HepG2 (cell line): ENCODE measurements around the gene CCDC121. TPM values are rescaled to one million over a fixed set of nuclear protein-coding genes. Genes with fewer than 3 reads are reported as not detected.

Experiments used
- ATAC-seq: fragments of 200-7000 bp; cut with Tn5 transposase; 3 replicates; pipeline ENCODE4 v1.9.1; 2020; ENCODE audit warnings: mild to moderate bottlenecking, moderate library complexity
- BruUV-seq: library from RNA; stranded (reverse); fragments of 400-500 nt; replicated peaks from 2 replicates; lab custom pipeline; 2021; lab: Mats Ljungman, UMichigan
- CTCF ChIA-PET: fragments of 300-600 bp; formaldehyde crosslinking; extraction: SDS; loops from one replicate; lab custom pipeline; 2021; ENCODE audit warnings: low total read pairs, inconsistent platforms, low intra/inter-chr PET ratio; lab: Yijun Ruan, JAX
- POLR2A ChIA-PET: fragments of 350-600 bp; sonication (Branson Sonifier 250); formaldehyde crosslinking; loops from one replicate; lab custom pipeline; 2020; ENCODE audit warnings: antibody characterized with exemption, inconsistent platforms; lab: Yijun Ruan, JAX
- DNase-seq: peaks from one replicate; pipeline ENCODE4 v3.0.0-alpha.2; 2015; ENCODE audit warnings: low spot score
- FAIRE-seq: peaks from 3 replicates; lab custom pipeline; 2011; peaks lifted over from hg19 to GRCh38; lab: Jason Lieb, UNC
- H2AFZ ChIP-seq: one replicate; pipeline ENCODE4 v1.6.1; 2011; ENCODE audit warnings: low read length, inconsistent platforms
- H3K27ac ChIP-seq: fragments of 300-600 bp; 3 replicates; pipeline ENCODE4 v1.8.0; 2011; ENCODE audit warnings: mixed run types, mild to moderate bottlenecking, mixed read lengths, low read length, inconsistent platforms; ENCODE audit not compliant: insufficient read depth; ENCODE audit errors: extremely low read length
- H3K27me3 ChIP-seq, 2 experiments: fragments of 200-600 bp in 1 of 2; 2 replicates in 1 of 2; 3 replicates in 1 of 2; pipeline versions ENCODE4 v1.6.0 to v1.8.0; 2011; ENCODE audit warnings: low read length in 2 of 2, mild to moderate bottlenecking in 2 of 2, moderate library complexity in 2 of 2, inconsistent platforms in 1 of 2; ENCODE audit not compliant: insufficient read depth in 2 of 2, control insufficient read depth in 1 of 2
- H3K36me3 ChIP-seq, 2 experiments: fragments of 200-600 bp in 1 of 2; replicated peaks in 1 of 2; 2 replicates in 1 of 2; 3 replicates in 1 of 2; pipeline versions ENCODE4 v1.5.1 to v1.8.0; 2011; ENCODE audit warnings: low read length in 2 of 2, inconsistent platforms in 1 of 2; ENCODE audit not compliant: insufficient read depth in 2 of 2, control insufficient read depth in 1 of 2
- H3K4me1 ChIP-seq: 2 replicates; pipeline ENCODE4 v1.5.1; 2012; ENCODE audit warnings: low read length, inconsistent platforms; ENCODE audit not compliant: insufficient read depth
- H3K4me2 ChIP-seq: 2 replicates; pipeline ENCODE4 v1.6.0; 2011; ENCODE audit warnings: low read depth, low read length, inconsistent platforms
- H3K4me3 ChIP-seq, 3 experiments: fragments of 200-600 bp in 1 of 3; sonication (generic), shearing (Covaris generic) in 1 of 3; replicated peaks in 1 of 3; 2 replicates each; pipeline ENCODE4 v1.5.1; 2011 to 2016; ENCODE audit warnings: low read length in 3 of 3, inconsistent platforms in 2 of 3, low read depth in 2 of 3, mild to moderate bottlenecking in 2 of 3, control low read depth in 1 of 3, mixed read lengths in 1 of 3; ENCODE audit not compliant: insufficient read depth in 1 of 3
- H3K79me2 ChIP-seq: one replicate; pipeline ENCODE4 v1.6.1; 2011; ENCODE audit warnings: low read length, inconsistent platforms; ENCODE audit not compliant: insufficient read depth
- H3K9ac ChIP-seq: 2 replicates; pipeline ENCODE4 v1.6.0; 2011; ENCODE audit warnings: mild to moderate bottlenecking, low read depth, low read length, inconsistent platforms; ENCODE audit not compliant: insufficient read depth
- H3K9me3 ChIP-seq: 2 replicates; pipeline ENCODE4 v1.5.1; 2012; ENCODE audit warnings: mild to moderate bottlenecking, low read length
- H4K20me1 ChIP-seq: 2 replicates; pipeline ENCODE4 v1.6.0; 2011; ENCODE audit warnings: inconsistent platforms, mild to moderate bottlenecking, low read length, moderate library complexity; ENCODE audit not compliant: insufficient read depth
- CEBPG ChIP-seq: IDR thresholded peaks from 2 replicates; pipeline ENCODE4 v1.6.1; 2016
- FOXM1 ChIP-seq: sonication (generic); formaldehyde crosslinking; IDR thresholded peaks from 2 replicates; pipeline ENCODE4 v1.5.0; 2020; ENCODE audit warnings: missing genetic modification reagents
- GZF1 ChIP-seq: sonication (generic); formaldehyde crosslinking; IDR thresholded peaks from 2 replicates; pipeline ENCODE4 v1.5.1; 2020; ENCODE audit warnings: mild to moderate bottlenecking, missing genetic modification reagents
- ISX ChIP-seq: sonication (generic); formaldehyde crosslinking; conservative IDR thresholded peaks from 2 replicates; pipeline ENCODE4 v1.5.0; 2020; ENCODE audit warnings: missing genetic modification reagents
- JDP2 ChIP-seq: sonication (generic); formaldehyde crosslinking; IDR thresholded peaks from 2 replicates; pipeline ENCODE4 v1.8.1; 2022; ENCODE audit warnings: missing genetic modification reagents, borderline replicate concordance
- MED1 ChIP-seq: sonication (generic); formaldehyde crosslinking; IDR thresholded peaks from 2 replicates; pipeline ENCODE4 v1.4.0; 2020; ENCODE audit warnings: missing genetic modification reagents
- MXI1 ChIP-seq: IDR thresholded peaks from 3 replicates; pipeline ENCODE4 v1.6.1; 2012; ENCODE audit warnings: low read depth, low read length, inconsistent platforms, borderline replicate concordance
- PBX2 ChIP-seq: IDR thresholded peaks from 2 replicates; pipeline ENCODE4 v1.6.1; 2016; ENCODE audit warnings: control low read depth
- SIX4 ChIP-seq: sonication (generic); formaldehyde crosslinking; IDR thresholded peaks from 2 replicates; pipeline ENCODE4 v1.4.0; 2020; ENCODE audit warnings: missing genetic modification reagents
- THAP9 ChIP-seq: sonication (generic); formaldehyde crosslinking; IDR thresholded peaks from 2 replicates; pipeline ENCODE4; 2020; ENCODE audit warnings: missing genetic modification reagents, mild to moderate bottlenecking, borderline replicate concordance
- ZFYVE20 ChIP-seq: sonication (generic); formaldehyde crosslinking; IDR thresholded peaks from 2 replicates; pipeline ENCODE4 v1.8.0; 2023; ENCODE audit warnings: low read depth, mild to moderate bottlenecking, moderate library complexity, missing genetic modification reagents, borderline replicate concordance
- ZNF24 ChIP-seq: fragments of 450-650 bp; IDR thresholded peaks from 2 replicates; pipeline ENCODE4 v1.6.1; 2017; ENCODE audit warnings: antibody characterized with exemption, mild to moderate bottlenecking
- ZNF407 ChIP-seq: sonication (generic); formaldehyde crosslinking; IDR thresholded peaks from one replicate; pipeline ENCODE4 v1.5.1; 2020; ENCODE audit warnings: mild to moderate bottlenecking, missing genetic modification reagents; ENCODE audit errors: not compliant biosample characterization
- ZSCAN21 ChIP-seq: sonication (generic); formaldehyde crosslinking; IDR thresholded peaks from 2 replicates; pipeline ENCODE4 v1.8.0; 2022; ENCODE audit warnings: mild to moderate bottlenecking, missing genetic modification reagents, moderate library complexity, borderline replicate concordance
- WGBS: methylation state at CpG from one replicate; pipeline ENCODE4 v1.1.6; 2017; ENCODE audit warnings: low lambda C conversion rate; 5-methylcytosine and 5-hydroxymethylcytosine counted together
- in situ Hi-C: cut with HindIII; loops from 2 replicates; pipeline ENCODE4 v1.10.0; 2017; ENCODE audit warnings: low pct_unique_long_range_greater_than_20kb; ENCODE audit not compliant: extremely low pct_ligation_motif_present
- intact Hi-C: fragments of 100-400 bp; cut with micrococcal nuclease; formaldehyde crosslinking; loops from one replicate; pipeline ENCODE4 v1.10.0; 2022; ENCODE audit not compliant: unreplicated experiment
- polyA plus RNA-seq, 8 experiments: library from polyadenylated mRNA; depleted of rRNA in 3 of 8; stranded (reverse) in 7 of 8; unstranded in 1 of 8; fragments of >200 nt; fragmentation: Illumina TruSeq in 4 of 8; extraction: Trizol in 4 of 8; gene quantifications; 2 replicates each; pipeline versions ENCODE4 v1.2.1 to v1.2.3, GENCODE V29; 2011 to 2016; ENCODE audit warnings: low read depth in 4 of 8, missing spikeins in 1 of 8, mixed read lengths in 1 of 8; ENCODE audit not compliant: insufficient read depth in 1 of 8
- total RNA-seq, 5 experiments: library from RNA; depleted of rRNA; stranded (reverse); fragments of >200 nt; fragmentation: Illumina TruSeq; extraction: Trizol; gene quantifications; 2 replicates each; pipeline ENCODE4 v1.2.3, GENCODE V29; 2016; ENCODE audit warnings: low read depth in 1 of 5

Gene CCDC121
- total and polyA plus RNA-seq, 2 of the 13 experiments (the other 11 are each of a cell fraction or from before 2014, with no cell fraction given), result 1.9 to 3.0 TPM

- in situ Hi-C loops (no loop called here), intact Hi-C loops (no loop called here)
- Histone ChIP-seq H4K20me1 (no peaks in the 10 kb centered on the region), H3K36me3 (peaks cover 35 to 88% of the 10 kb centered on the region in 2 experiments), H3K27me3 (no peaks in the 10 kb centered on the region), H2AFZ (no peak overlapping the region), H3K9me3 (no peaks in the 10 kb centered on the region), H3K9ac (no peak overlapping the region), H3K4me2 (no peak overlapping the region), H3K4me3 (no peak overlapping the region), H3K27ac (no peak overlapping the region), H3K79me2 (no peaks in the 10 kb centered on the region), H3K4me1 (no peaks in the 10 kb centered on the region)
- FAIRE-seq, result no peak
- no peak for DNase-seq
- BruUV-seq, result no TSS peak
- 98% methylated on average over 2 of the region's 2 CpGs for WGBS
- ChIA-PET CTCF (no interaction called here), POLR2A (interaction anchor here (1.4 to 1.6 kb wide), 2 partner anchors 10 to 28 kb away, joined by 4 to 5 read pairs; partner anchors contain the start of genes SLC4A1AP and SUPT7L)
- ATAC-seq, result no peak; the same call in 2 of the 3 replicates
- no peak for TF ChIP-seq THAP9
- no peak for TF ChIP-seq ZNF24
- TF ChIP-seq ZFYVE20 (CRISPR knock-in tag), result no peak
- TF ChIP-seq CEBPG (CRISPR knock-in tag), result no peak
- no peak for TF ChIP-seq FOXM1 (CRISPR knock-in tag)
- TF ChIP-seq SIX4 (CRISPR knock-in tag), result no peak
- TF ChIP-seq ZNF407 (CRISPR knock-in tag), result no peak
- TF ChIP-seq JDP2 (CRISPR knock-in tag), result no peak
- no peak for TF ChIP-seq GZF1 (CRISPR knock-in tag)
- TF ChIP-seq PBX2 (CRISPR knock-in tag), result no peak
- TF ChIP-seq ISX (CRISPR knock-in tag), result no peak
- no peak for TF ChIP-seq MXI1
- no peak for TF ChIP-seq ZSCAN21 (CRISPR knock-in tag)
- TF ChIP-seq MED1 (CRISPR knock-in tag), result no peak
Measured at GRCh38 chr2:27653397-27653796, 24.6 kb upstream of the CCDC121 start.
